Testis (tissue), 3 donors: ENCODE data around the gene MAPKAP1. TPM values are rescaled to one million over a fixed set of nuclear protein-coding genes. Genes with fewer than 3 reads are reported as not detected.

Source experiments
- DNase-seq: peaks from one replicate; pipeline ENCODE4 v3.0.0-alpha.2; 2019
- H3K27ac ChIP-seq, 2 donors: fragments of 200-600 bp; sonication (generic); one replicate each; pipeline ENCODE4 v1.5.1; 2019
- H3K27me3 ChIP-seq: fragments of 200-600 bp; sonication (generic); one replicate; pipeline ENCODE4 v1.5.1; 2019
- H3K36me3 ChIP-seq: fragments of 200-600 bp; sonication (generic); one replicate; pipeline ENCODE4 v1.5.1; 2017; ENCODE audit warnings: low read depth; ENCODE audit errors: missing control alignments
- H3K4me1 ChIP-seq: fragments of 200-600 bp; sonication (generic); one replicate; pipeline ENCODE4 v1.5.1; 2019
- H3K4me3 ChIP-seq, 2 donors: fragments of 200-600 bp; sonication (generic); one replicate each; pipeline ENCODE4 v1.5.1; 2017 to 2019
- H3K9me3 ChIP-seq: fragments of 200-600 bp; sonication (generic); one replicate; pipeline ENCODE4 v1.5.1; 2017
- CTCF ChIP-seq, 3 experiments: fragments of 450-650 bp in 2 of 3; fragments of 200-600 bp in 1 of 3; sonication (generic) in 1 of 3; IDR thresholded peaks; one replicate each; pipeline ENCODE4 v1.5.1; 2016 to 2019; ENCODE audit warnings: antibody characterized with exemption in 3 of 3, mild to moderate bottlenecking in 2 of 3, moderate library complexity in 1 of 3
- POLR2A ChIP-seq: fragments of 450-650 bp; IDR thresholded peaks from one replicate; pipeline ENCODE4 v1.6.1; 2017; ENCODE audit warnings: antibody characterized with exemption, mild to moderate bottlenecking, moderate library complexity
- WGBS, 2 donors: methylation state at CpG; one replicate each; pipeline ENCODE4 v1.1.5; 2018; 5-methylcytosine and 5-hydroxymethylcytosine counted together
- intact Hi-C: fragments of 100-400 bp; cut with DNase I; formaldehyde crosslinking; loops from one replicate; pipeline ENCODE4 v1.15.1; 2023; ENCODE audit warnings: low total_unique reads
- polyA plus RNA-seq: library from polyadenylated mRNA; stranded (reverse); fragments of 350-450 nt; fragmentation: Illumina TruSeq; extraction: RNeasy Lipid Tissue Mini Kit (QIAGEN cat#74804); gene quantifications from one replicate; pipeline ENCODE4 v1.2.3, GENCODE V29; 2014; ENCODE audit warnings: low read depth, low replicate concordance; ENCODE audit not compliant: insufficient read depth
- total RNA-seq, 2 donors: library from RNA; depleted of rRNA; stranded (reverse); fragments of >200 nt; gene quantifications; one replicate each; pipeline ENCODE4 v1.2.3, GENCODE V29; 2016

MAPKAP1 gene
- total and polyA plus RNA-seq, 3 donors from 2014 or later: 112 to 135 (median 115) TPM

GRCh38 chr9:125398243-125398642 lies 308.8 kb downstream of the MAPKAP1 start:
- WGBS, 2 donors: 91 to 98% methylated on average over 1 of the region's 1 CpG
- Histone ChIP-seq H3K4me3 (no peak overlapping the region), H3K36me3 (no peaks in the 10 kb centered on the region), H3K27ac (no peak overlapping the region), H3K9me3 (no peaks in the 10 kb centered on the region), H3K4me1 (no peaks in the 10 kb centered on the region), H3K27me3 (no peaks in the 10 kb centered on the region)
- intact Hi-C loops: loop anchor here (5.0 kb wide), 1 partner anchor 829 kb away; no protein-coding TSS in a partner anchor
- TF ChIP-seq POLR2A (no peak), CTCF (IDR thresholded peaks at IDR 0.05) (no peak)
- no peak for DNase-seq

GRCh38 chr9:125397736-125398135 lies 309.3 kb downstream of the MAPKAP1 start:
- no peaks in the 10 kb centered on the region for H3K9me3 ChIP-seq
- TF ChIP-seq POLR2A (no peak), CTCF (IDR thresholded peaks at IDR 0.05) (no peak)
- H3K27ac ChIP-seq: no peak overlapping the region
- 65 to 79% methylated on average over 9 to 11 of the region's 11 CpGs for WGBS, 2 donors
- no peaks in the 10 kb centered on the region for H3K4me1 ChIP-seq
- H3K27me3 ChIP-seq: no peaks in the 10 kb centered on the region
- H3K36me3 ChIP-seq: no peaks in the 10 kb centered on the region
- intact Hi-C loops: loop anchor here (5.0 kb wide), 1 partner anchor 830 kb away; no protein-coding TSS in a partner anchor
- no peak for DNase-seq
- H3K4me3 ChIP-seq: no peak overlapping the region

GRCh38 chr9:125396799-125397198 lies 310.2 kb downstream of the MAPKAP1 start:
- intact Hi-C loops: loop anchor here (5.0 kb wide), 1 partner anchor 831 kb away; no protein-coding TSS in a partner anchor
- Histone ChIP-seq H3K9me3 (no peaks in the 10 kb centered on the region), H3K27ac (no peak overlapping the region), H3K4me3 (no peak overlapping the region), H3K27me3 (no peaks in the 10 kb centered on the region), H3K4me1 (no peaks in the 10 kb centered on the region), H3K36me3 (no peaks in the 10 kb centered on the region)
- WGBS, 2 donors: 88 to 99% methylated on average over 6 of the region's 6 CpGs
- TF ChIP-seq POLR2A (no peak), CTCF (IDR thresholded peaks at IDR 0.05) (no peak)
- DNase-seq: no peak

- Histone ChIP-seq H3K4me3 (no peak overlapping the region), H3K9me3 (no peaks in the 10 kb centered on the region), H3K36me3 (no peaks in the 10 kb centered on the region), H3K27ac (no peak overlapping the region), H3K4me1 (no peaks in the 10 kb centered on the region), H3K27me3 (no peaks in the 10 kb centered on the region)
- no peak for DNase-seq
- intact Hi-C loops: no loop called here
- no peak for TF ChIP-seq CTCF (IDR thresholded peaks at IDR 0.05)
- no peak for TF ChIP-seq POLR2A
- WGBS, 2 donors: 91 to 93% methylated on average over 3 of the region's 3 CpGs
These were observed 313.6 kb downstream of the MAPKAP1 start for GRCh38 chr9:125393426-125393825.

- intact Hi-C loops: no loop called here
- TF ChIP-seq CTCF (IDR thresholded peaks at IDR 0.05) (no peak), POLR2A (no peak)
- 92 to 98% methylated on average over 6 of the region's 6 CpGs for WGBS, 2 donors
These were observed 315.3 kb downstream of the MAPKAP1 start for GRCh38 chr9:125391704-125392103.

More at GRCh38 chr9:125391704-125392103, 315.3 kb downstream of the MAPKAP1 start:
- no peaks in the 10 kb centered on the region for H3K4me1 ChIP-seq
- H3K27me3 ChIP-seq: no peaks in the 10 kb centered on the region
- DNase-seq: no peak
- no peaks in the 10 kb centered on the region for H3K36me3 ChIP-seq
- H3K4me3 ChIP-seq: no peak overlapping the region
- H3K9me3 ChIP-seq: no peaks in the 10 kb centered on the region
- H3K27ac ChIP-seq: no peak overlapping the region
